Measurements from ENCODE around the gene FOXN3. TPM values are rescaled to one million over a fixed set of nuclear protein-coding genes. Genes with fewer than 3 reads are reported as not detected.
A peak's percentile ranks its signal among the peaks of the same experiment; 100 is the strongest.

FOXN3 gene
- polyA plus RNA-seq, 3 donors, result 38.7 to 57.4 (median 42.0) TPM

GRCh38 chr14:89435492-89435891, 18.5 kb upstream of the FOXN3 start:
- no peak overlapping the region for H3K4me3 ChIP-seq (replicated peaks in 1 of 3; ENCODE audit: low read depth in 2 of 3, low read length in 3 of 3)
- 53% methylated on average over 3 of the region's 7 CpGs for WGBS (ENCODE audit: insufficient coverage)
- H3K27me3 Mint-ChIP-seq (ENCODE audit: low read depth in 3 of 3), result peaks cover 0 to 2% (median 1%) of the 10 kb centered on the region in 3 donors
- no peak overlapping the region for H3K9ac ChIP-seq (ENCODE audit: insufficient read depth, low read length, poor library complexity, severe bottlenecking)
- H3K4me3 Mint-ChIP-seq, result no peak overlapping the region
- H3K4me1 ChIP-seq (ENCODE audit: control insufficient read depth in 1 of 2, insufficient read depth in 2 of 2, low read length in 2 of 2), result peaks cover 20 to 30% of the 10 kb centered on the region in 2 donors
- H3K4me1 Mint-ChIP-seq, result peaks cover 34% of the 10 kb centered on the region
- DNase-seq, result no peak
- H3K79me2 ChIP-seq (ENCODE audit: insufficient read depth, low read length), result peaks cover 55% of the 10 kb centered on the region
- H3K9me3 ChIP-seq (replicated peaks in 1 of 2; ENCODE audit: control insufficient read depth in 1 of 2, insufficient read depth in 1 of 2, low read length in 2 of 2), result no peaks in the 10 kb centered on the region
- no peaks in the 10 kb centered on the region for H3K27me3 ChIP-seq (ENCODE audit: control insufficient read depth in 2 of 2, insufficient read depth in 2 of 2, low read length in 2 of 2)
- peak overlapping the region; percentile 9 for H2AFZ ChIP-seq (ENCODE audit: insufficient read depth, low read depth, low read length, poor library complexity, severe bottlenecking)
- peaks cover 17 to 32% of the 10 kb centered on the region in 2 donors for H3K36me3 Mint-ChIP-seq
- no peaks in the 10 kb centered on the region for H3K36me3 ChIP-seq (replicated peaks in 1 of 2; ENCODE audit: control insufficient read depth in 1 of 2, insufficient read depth in 2 of 2, low read length in 2 of 2)
- intact Hi-C loops (cut with micrococcal nuclease), result no loop called here
- peak overlapping the region in 1 of 2 donors; percentile 43 for H3K27ac ChIP-seq (ENCODE audit: low read depth in 1 of 2, low read length in 2 of 2)
- H4K20me1 ChIP-seq (ENCODE audit: insufficient read depth, low read length), result no peaks in the 10 kb centered on the region
- H3K27ac Mint-ChIP-seq, result peak overlapping the region; percentile 50 to 90 (median 77)
- no peak overlapping the region for H3K4me2 ChIP-seq (replicated peaks; ENCODE audit: extremely low read depth, low read length, poor library complexity, severe bottlenecking)
- H3K9me3 Mint-ChIP-seq, result no peaks in the 10 kb centered on the region
- TF ChIP-seq, protein P1, sequence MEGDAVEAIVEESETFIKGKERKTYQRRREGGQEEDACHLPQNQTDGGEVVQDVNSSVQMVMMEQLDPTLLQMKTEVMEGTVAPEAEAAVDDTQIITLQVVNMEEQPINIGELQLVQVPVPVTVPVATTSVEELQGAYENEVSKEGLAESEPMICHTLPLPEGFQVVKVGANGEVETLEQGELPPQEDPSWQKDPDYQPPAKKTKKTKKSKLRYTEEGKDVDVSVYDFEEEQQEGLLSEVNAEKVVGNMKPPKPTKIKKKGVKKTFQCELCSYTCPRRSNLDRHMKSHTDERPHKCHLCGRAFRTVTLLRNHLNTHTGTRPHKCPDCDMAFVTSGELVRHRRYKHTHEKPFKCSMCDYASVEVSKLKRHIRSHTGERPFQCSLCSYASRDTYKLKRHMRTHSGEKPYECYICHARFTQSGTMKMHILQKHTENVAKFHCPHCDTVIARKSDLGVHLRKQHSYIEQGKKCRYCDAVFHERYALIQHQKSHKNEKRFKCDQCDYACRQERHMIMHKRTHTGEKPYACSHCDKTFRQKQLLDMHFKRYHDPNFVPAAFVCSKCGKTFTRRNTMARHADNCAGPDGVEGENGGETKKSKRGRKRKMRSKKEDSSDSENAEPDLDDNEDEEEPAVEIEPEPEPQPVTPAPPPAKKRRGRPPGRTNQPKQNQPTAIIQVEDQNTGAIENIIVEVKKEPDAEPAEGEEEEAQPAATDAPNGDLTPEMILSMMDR (IDR thresholded peaks at IDR 0.05), result no peak

GRCh38 chr14:89432226-89432625, 15.2 kb upstream of the FOXN3 start:
- Histone ChIP-seq H2AFZ (ENCODE audit: insufficient read depth, low read depth, low read length, poor library complexity, severe bottlenecking) (no peak overlapping the region), H3K4me3 (replicated peaks in 1 of 3; ENCODE audit: low read depth in 2 of 3, low read length in 3 of 3) (no peak overlapping the region), H3K36me3 (replicated peaks in 1 of 2; ENCODE audit: control insufficient read depth in 1 of 2, insufficient read depth in 2 of 2, low read length in 2 of 2) (no peaks in the 10 kb centered on the region), H3K9me3 (replicated peaks in 1 of 2; ENCODE audit: control insufficient read depth in 1 of 2, insufficient read depth in 1 of 2, low read length in 2 of 2) (no peaks in the 10 kb centered on the region), H3K27me3 (ENCODE audit: control insufficient read depth in 2 of 2, insufficient read depth in 2 of 2, low read length in 2 of 2) (no peaks in the 10 kb centered on the region), H3K27ac (ENCODE audit: low read depth in 1 of 2, low read length in 2 of 2) (peak overlapping the region; percentile 82 to 98), H3K79me2 (ENCODE audit: insufficient read depth, low read length) (peaks cover 73% of the 10 kb centered on the region), H3K4me1 (ENCODE audit: control insufficient read depth in 1 of 2, insufficient read depth in 2 of 2, low read length in 2 of 2) (peaks cover 43 to 61% of the 10 kb centered on the region in 2 donors), H4K20me1 (ENCODE audit: insufficient read depth, low read length) (no peaks in the 10 kb centered on the region), H3K4me2 (replicated peaks; ENCODE audit: extremely low read depth, low read length, poor library complexity, severe bottlenecking) (no peak overlapping the region), H3K9ac (ENCODE audit: insufficient read depth, low read length, poor library complexity, severe bottlenecking) (no peak overlapping the region)
- intact Hi-C loops (cut with micrococcal nuclease), result no loop called here
- peaks cover 59% of the 10 kb centered on the region for H3K4me1 Mint-ChIP-seq
- TF ChIP-seq, protein P1 (IDR thresholded peaks at IDR 0.05), result no peak
- H3K4me3 Mint-ChIP-seq, result no peak overlapping the region
- H3K27ac Mint-ChIP-seq, result peak overlapping the region; percentile 70 to 98 (median 96)
- H3K9me3 Mint-ChIP-seq, result no peaks in the 10 kb centered on the region
- H3K27me3 Mint-ChIP-seq (ENCODE audit: low read depth in 3 of 3), result peaks cover 0 to 2% (median 1%) of the 10 kb centered on the region in 3 donors
- DNase-seq, result no peak
- peaks cover 15 to 27% of the 10 kb centered on the region in 2 donors for H3K36me3 Mint-ChIP-seq
- 95% methylated on average over 4 of the region's 4 CpGs for WGBS (ENCODE audit: insufficient coverage)

All from CD14-positive monocyte (primary cell).